HL-60 (cell line): ENCODE data around the gene NKD1.

Experiments
- GABPA ChIP-seq: IDR thresholded peaks from 2 replicates; pipeline ENCODE4 v1.6.1; 2012; ENCODE audit warnings: low read depth
- POLR2AphosphoS5 ChIP-seq: IDR thresholded peaks from 2 replicates; pipeline ENCODE4 v1.6.1; 2012; ENCODE audit warnings: low read depth
- TF ChIP-seq, protein P1 (sequence below): IDR thresholded peaks from one replicate; pipeline ENCODE4 v1.5.1; 2011; ENCODE audit warnings: low read length, control low read depth, inconsistent platforms; ENCODE audit not compliant: insufficient read depth

DNA sequence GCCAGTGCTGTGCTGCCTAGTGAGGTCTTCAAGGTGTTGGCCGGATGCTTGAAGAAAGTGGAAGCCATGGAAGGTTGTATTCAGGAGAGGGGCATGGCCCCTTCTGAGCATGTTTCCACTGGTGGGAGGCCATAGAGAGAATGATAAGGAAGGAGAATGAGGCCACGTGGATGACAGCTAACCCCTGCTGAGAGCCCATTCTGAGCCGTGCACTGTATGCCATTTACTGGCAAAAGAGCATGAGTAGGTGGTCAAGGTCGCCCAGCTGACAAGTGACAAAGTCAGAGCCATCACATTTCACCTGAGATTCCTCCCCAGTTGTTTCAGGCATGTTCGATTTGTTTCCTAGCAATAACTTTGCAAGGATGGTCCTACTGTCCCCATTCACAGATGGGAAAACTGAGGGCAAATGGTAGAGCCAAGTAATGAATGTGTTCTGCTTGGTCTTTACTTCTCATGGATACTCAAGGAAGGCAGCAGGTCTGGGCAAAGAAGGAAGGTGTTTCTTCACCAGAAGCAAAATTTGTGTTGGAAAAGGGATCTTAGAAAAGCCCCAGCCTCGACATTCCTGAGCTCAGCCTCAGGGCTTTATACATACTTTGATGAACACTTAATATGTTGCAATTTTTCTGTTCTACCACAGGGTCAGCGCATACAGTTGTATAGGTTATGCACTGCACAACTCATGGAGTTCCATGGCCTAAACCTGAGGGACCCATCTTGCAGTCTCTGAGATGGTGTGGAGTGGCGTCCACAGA is 10.5 kb upstream of the NKD1 start:
- TF ChIP-seq, protein P1, sequence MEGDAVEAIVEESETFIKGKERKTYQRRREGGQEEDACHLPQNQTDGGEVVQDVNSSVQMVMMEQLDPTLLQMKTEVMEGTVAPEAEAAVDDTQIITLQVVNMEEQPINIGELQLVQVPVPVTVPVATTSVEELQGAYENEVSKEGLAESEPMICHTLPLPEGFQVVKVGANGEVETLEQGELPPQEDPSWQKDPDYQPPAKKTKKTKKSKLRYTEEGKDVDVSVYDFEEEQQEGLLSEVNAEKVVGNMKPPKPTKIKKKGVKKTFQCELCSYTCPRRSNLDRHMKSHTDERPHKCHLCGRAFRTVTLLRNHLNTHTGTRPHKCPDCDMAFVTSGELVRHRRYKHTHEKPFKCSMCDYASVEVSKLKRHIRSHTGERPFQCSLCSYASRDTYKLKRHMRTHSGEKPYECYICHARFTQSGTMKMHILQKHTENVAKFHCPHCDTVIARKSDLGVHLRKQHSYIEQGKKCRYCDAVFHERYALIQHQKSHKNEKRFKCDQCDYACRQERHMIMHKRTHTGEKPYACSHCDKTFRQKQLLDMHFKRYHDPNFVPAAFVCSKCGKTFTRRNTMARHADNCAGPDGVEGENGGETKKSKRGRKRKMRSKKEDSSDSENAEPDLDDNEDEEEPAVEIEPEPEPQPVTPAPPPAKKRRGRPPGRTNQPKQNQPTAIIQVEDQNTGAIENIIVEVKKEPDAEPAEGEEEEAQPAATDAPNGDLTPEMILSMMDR = no peak
- TF ChIP-seq POLR2AphosphoS5 (no peak), GABPA (no peak)
